ENCODE measurements around the gene PEX11G. TPM values are rescaled to one million over a fixed set of nuclear protein-coding genes. Genes with fewer than 3 reads are reported as not detected.

The PEX11G gene
- total RNA-seq, 1 experiment from 2014 or later: 2.9 TPM

DNA sequence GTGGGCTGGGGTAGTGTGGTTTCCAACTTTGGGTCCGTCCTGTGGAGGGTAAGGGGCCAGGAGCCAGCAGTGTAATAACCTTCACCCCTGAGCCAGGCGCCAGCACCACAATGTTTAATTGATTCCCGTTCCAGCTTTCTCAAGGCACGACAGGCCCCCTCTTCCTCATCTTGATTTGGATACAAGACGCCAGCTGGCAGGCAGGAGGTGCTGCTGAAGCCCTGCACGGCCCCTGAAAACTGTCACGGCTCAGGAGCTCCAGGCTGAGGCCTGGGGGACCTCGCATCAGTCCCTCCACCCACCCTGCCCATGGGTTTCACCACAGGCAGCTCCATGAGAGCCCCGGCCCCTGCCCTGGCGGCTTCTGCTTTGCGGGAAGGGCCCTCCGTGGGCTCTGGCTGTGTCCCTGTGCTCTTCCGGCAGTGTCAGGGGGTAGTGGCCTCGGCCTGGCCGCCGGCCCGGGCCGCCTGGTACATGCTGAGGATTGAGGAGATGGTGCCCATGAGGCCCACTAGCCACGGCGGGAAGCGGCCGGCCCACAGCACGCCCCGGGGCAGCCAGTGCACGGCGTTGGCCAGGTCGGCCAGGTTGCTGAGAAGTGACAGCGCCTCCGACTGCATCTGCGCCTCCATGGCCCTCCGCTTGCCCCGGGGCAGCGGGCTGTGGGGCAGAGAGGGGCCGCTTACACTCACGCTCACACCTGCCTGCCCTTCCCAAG lies 11.9 kb downstream of the PEX11G start:
- in situ Hi-C loops (cut with HindIII; ENCODE audit: low pct_unique_long_range_greater_than_20kb, low sequenced_read_pairs): no loop called here
- intact Hi-C loops (cut with micrococcal nuclease; ENCODE audit: unreplicated experiment): no loop called here
- Histone ChIP-seq H3K36me3 (ENCODE audit: control insufficient read depth, insufficient read depth, low read length) (no peaks in the 10 kb centered on the region), H3K4me1 (ENCODE audit: control insufficient read depth, insufficient read depth, low read length) (no peaks in the 10 kb centered on the region), H3K9me3 (ENCODE audit: control insufficient read depth, insufficient read depth, low read depth, low read length) (no peaks in the 10 kb centered on the region), H3K27me3 (ENCODE audit: control insufficient read depth, insufficient read depth, low read length) (no peaks in the 10 kb centered on the region), H3K4me3 (ENCODE audit: low read depth in 2 of 2, low read length in 2 of 2) (no peak overlapping the region), H3K27ac (ENCODE audit: low read length) (no peak overlapping the region)
- POLR2A ChIA-PET: no interaction called here
- no TSS peak for BruUV-seq (replicated peaks)
- DNase-seq (ENCODE audit: low read depth, low spot score) (no peak), ATAC-seq (no peak)
- CTCF ChIA-PET: no interaction called here
- TF ChIP-seq, protein P1, sequence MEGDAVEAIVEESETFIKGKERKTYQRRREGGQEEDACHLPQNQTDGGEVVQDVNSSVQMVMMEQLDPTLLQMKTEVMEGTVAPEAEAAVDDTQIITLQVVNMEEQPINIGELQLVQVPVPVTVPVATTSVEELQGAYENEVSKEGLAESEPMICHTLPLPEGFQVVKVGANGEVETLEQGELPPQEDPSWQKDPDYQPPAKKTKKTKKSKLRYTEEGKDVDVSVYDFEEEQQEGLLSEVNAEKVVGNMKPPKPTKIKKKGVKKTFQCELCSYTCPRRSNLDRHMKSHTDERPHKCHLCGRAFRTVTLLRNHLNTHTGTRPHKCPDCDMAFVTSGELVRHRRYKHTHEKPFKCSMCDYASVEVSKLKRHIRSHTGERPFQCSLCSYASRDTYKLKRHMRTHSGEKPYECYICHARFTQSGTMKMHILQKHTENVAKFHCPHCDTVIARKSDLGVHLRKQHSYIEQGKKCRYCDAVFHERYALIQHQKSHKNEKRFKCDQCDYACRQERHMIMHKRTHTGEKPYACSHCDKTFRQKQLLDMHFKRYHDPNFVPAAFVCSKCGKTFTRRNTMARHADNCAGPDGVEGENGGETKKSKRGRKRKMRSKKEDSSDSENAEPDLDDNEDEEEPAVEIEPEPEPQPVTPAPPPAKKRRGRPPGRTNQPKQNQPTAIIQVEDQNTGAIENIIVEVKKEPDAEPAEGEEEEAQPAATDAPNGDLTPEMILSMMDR (IDR thresholded peaks at IDR 0.05): no peak
- TF ChIP-seq, protein P2, sequence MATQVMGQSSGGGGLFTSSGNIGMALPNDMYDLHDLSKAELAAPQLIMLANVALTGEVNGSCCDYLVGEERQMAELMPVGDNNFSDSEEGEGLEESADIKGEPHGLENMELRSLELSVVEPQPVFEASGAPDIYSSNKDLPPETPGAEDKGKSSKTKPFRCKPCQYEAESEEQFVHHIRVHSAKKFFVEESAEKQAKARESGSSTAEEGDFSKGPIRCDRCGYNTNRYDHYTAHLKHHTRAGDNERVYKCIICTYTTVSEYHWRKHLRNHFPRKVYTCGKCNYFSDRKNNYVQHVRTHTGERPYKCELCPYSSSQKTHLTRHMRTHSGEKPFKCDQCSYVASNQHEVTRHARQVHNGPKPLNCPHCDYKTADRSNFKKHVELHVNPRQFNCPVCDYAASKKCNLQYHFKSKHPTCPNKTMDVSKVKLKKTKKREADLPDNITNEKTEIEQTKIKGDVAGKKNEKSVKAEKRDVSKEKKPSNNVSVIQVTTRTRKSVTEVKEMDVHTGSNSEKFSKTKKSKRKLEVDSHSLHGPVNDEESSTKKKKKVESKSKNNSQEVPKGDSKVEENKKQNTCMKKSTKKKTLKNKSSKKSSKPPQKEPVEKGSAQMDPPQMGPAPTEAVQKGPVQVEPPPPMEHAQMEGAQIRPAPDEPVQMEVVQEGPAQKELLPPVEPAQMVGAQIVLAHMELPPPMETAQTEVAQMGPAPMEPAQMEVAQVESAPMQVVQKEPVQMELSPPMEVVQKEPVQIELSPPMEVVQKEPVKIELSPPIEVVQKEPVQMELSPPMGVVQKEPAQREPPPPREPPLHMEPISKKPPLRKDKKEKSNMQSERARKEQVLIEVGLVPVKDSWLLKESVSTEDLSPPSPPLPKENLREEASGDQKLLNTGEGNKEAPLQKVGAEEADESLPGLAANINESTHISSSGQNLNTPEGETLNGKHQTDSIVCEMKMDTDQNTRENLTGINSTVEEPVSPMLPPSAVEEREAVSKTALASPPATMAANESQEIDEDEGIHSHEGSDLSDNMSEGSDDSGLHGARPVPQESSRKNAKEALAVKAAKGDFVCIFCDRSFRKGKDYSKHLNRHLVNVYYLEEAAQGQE (IDR thresholded peaks at IDR 0.05; ENCODE audit: insufficient read depth in 1 of 2, low read depth in 2 of 2, low read length in 1 of 2): no peak
- TF ChIP-seq TCF7L2 (IDR thresholded peaks at IDR 0.05; ENCODE audit: low read depth, low read length) (no peak), POLR2AphosphoS5 (IDR thresholded peaks at IDR 0.05; ENCODE audit: low read depth, low read length) (no peak), SIN3A (IDR thresholded peaks at IDR 0.05; ENCODE audit: borderline replicate concordance, insufficient read depth, low read depth, low read length) (no peak)

DNA sequence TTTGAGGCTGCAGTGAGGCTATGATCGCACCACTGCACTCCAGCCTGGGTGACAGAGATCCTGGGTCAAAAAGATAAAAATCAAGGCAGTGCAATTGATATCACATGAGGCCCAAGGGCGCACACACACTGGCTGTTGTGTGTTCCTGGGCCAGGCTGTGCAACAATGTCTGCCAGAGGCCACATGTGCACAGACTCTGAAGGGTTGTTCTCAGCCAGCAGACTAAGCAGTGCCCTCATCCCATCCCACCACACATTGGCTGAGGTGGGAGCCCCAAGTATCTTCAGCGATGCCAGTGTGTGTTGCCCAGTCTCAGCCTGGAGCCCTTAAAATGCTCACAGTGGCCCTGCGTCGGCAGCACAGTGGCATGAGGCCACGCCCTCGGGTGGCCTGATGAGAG lies 12.6 kb downstream of the PEX11G start:
- POLR2A ChIA-PET: no interaction called here
- CTCF ChIA-PET: no interaction called here
- no peak for ATAC-seq
- H3K36me3 ChIP-seq (ENCODE audit: control insufficient read depth, insufficient read depth, low read length): no peaks in the 10 kb centered on the region
- H3K27me3 ChIP-seq (ENCODE audit: control insufficient read depth, insufficient read depth, low read length): no peaks in the 10 kb centered on the region
- H3K4me1 ChIP-seq (ENCODE audit: control insufficient read depth, insufficient read depth, low read length): no peaks in the 10 kb centered on the region
- H3K4me3 ChIP-seq (ENCODE audit: low read depth in 2 of 2, low read length in 2 of 2): no peak overlapping the region
- TF ChIP-seq, protein P1 (IDR thresholded peaks at IDR 0.05): no peak
- no TSS peak for BruUV-seq (replicated peaks)
- intact Hi-C loops (cut with micrococcal nuclease; ENCODE audit: unreplicated experiment): no loop called here
- H3K9me3 ChIP-seq (ENCODE audit: control insufficient read depth, insufficient read depth, low read depth, low read length): no peaks in the 10 kb centered on the region
- no peak overlapping the region for H3K27ac ChIP-seq (ENCODE audit: low read length)
- DNase-seq (ENCODE audit: low read depth, low spot score): no peak
- in situ Hi-C loops (cut with HindIII; ENCODE audit: low pct_unique_long_range_greater_than_20kb, low sequenced_read_pairs): no loop called here
